Myocyte (in vitro differentiated cells): ENCODE measurements around the gene ITGAL. TPM values are rescaled to one million over a fixed set of nuclear protein-coding genes. Genes with fewer than 3 reads are reported as not detected.

Source experiments
- DNase-seq: peaks from one replicate; pipeline ENCODE4 v3.0.0-alpha.2; 2012; ENCODE audit warnings: low read depth
- total RNA-seq: library from RNA; depleted of rRNA; stranded (reverse); fragments of >200 nt; gene quantifications from 2 replicates; pipeline ENCODE4 v1.2.3, GENCODE V29; 2014

The ITGAL gene
- total RNA-seq, 1 donor from 2014 or later, result not detected

- peak; percentile 51 for DNase-seq
Measured at GRCh38 chr16:30541502-30542329, 69.2 kb downstream of the ITGAL start.

- no peak for DNase-seq
Measured at GRCh38 chr16:30543067-30543466, 70.5 kb downstream of the ITGAL start.

GRCh38 chr16:30546115-30546514 is 73.6 kb downstream of the ITGAL start:
- DNase-seq, result no peak

- DNase-seq, result no peak
Measured at GRCh38 chr16:30548416-30549253, 76.1 kb downstream of the ITGAL start.

- no peak for DNase-seq
Measured at GRCh38 chr16:30551781-30552180, 79.2 kb downstream of the ITGAL start.

GRCh38 chr16:30552956-30553355 is 80.4 kb downstream of the ITGAL start:
- DNase-seq, result no peak

GRCh38 chr16:30553393-30553899 is 80.9 kb downstream of the ITGAL start:
- no peak for DNase-seq

GRCh38 chr16:30554557-30555314 is 82.2 kb downstream of the ITGAL start:
- no peak for DNase-seq

GRCh38 chr16:30555315-30556124 is 83.0 kb downstream of the ITGAL start:
- DNase-seq, result no peak

GRCh38 chr16:30556125-30556473 is 83.6 kb downstream of the ITGAL start:
- no peak for DNase-seq

- peak; percentile 11 for DNase-seq
Measured at GRCh38 chr16:30557707-30557956, 85.1 kb downstream of the ITGAL start.

GRCh38 chr16:30557957-30558788 is 85.6 kb downstream of the ITGAL start, which contains the start of gene ZNF764:
TSS of gene ZNF764 (minus strand) at chr16:30558374. CDS start at chr16:30558182, 192 bp downstream.
- DNase-seq, result peak; percentile 99

- no peak for DNase-seq
Measured at GRCh38 chr16:30558789-30559377, 86.3 kb downstream of the ITGAL start.

GRCh38 chr16:30559690-30560089 is 87.1 kb downstream of the ITGAL start:
- no peak for DNase-seq

GRCh38 chr16:30561089-30561816 is 88.7 kb downstream of the ITGAL start:
- DNase-seq, result no peak

GRCh38 chr16:30562021-30562420 is 89.5 kb downstream of the ITGAL start:
- DNase-seq, result no peak

- DNase-seq, result no peak
Measured at GRCh38 chr16:30565526-30565925, 93.0 kb downstream of the ITGAL start.

GRCh38 chr16:30565984-30566383 is 93.4 kb downstream of the ITGAL start:
- no peak for DNase-seq

GRCh38 chr16:30566531-30566930 is 94.0 kb downstream of the ITGAL start:
- DNase-seq, result no peak
